GM19463 (cell line): Measurements from ENCODE around the gene RAD51.
A peak's percentile ranks its signal among the peaks of the same experiment; 100 is the strongest.

Source experiments
- ATAC-seq: cut with Tn5 transposase; IDR thresholded peaks from one replicate; pipeline ENCODE4 v1.9.1; 2021; ENCODE audit warnings: mild to moderate bottlenecking, moderate library complexity; ENCODE audit not compliant: unreplicated experiment

RAD51 gene

GRCh38 chr15:40721701-40722100 lies 26.7 kb downstream of the RAD51 start:
- no peak for ATAC-seq

DNA sequence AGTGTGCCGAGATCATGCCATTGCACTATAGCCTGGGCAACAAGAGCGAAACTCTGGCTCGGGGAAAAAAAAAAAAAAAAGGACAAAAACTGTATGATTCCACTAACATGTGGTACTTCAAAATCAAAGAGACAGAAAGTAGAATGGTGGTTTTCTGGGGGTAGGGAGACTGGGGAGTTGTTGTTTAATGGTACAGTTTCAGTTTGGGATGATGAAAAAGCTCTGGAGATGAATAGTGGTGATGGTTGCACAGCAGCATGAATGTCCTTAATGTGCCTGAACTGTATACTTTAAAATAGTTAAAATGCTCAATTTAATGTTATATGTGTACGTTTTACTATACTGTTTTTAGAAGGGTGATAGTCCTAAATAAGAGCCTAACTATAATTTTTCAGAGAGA lies 27.4 kb downstream of the RAD51 start:
- no peak for ATAC-seq

- no peak for ATAC-seq
These were observed 28.0 kb downstream of the RAD51 start for GRCh38 chr15:40722934-40723333.

DNA sequence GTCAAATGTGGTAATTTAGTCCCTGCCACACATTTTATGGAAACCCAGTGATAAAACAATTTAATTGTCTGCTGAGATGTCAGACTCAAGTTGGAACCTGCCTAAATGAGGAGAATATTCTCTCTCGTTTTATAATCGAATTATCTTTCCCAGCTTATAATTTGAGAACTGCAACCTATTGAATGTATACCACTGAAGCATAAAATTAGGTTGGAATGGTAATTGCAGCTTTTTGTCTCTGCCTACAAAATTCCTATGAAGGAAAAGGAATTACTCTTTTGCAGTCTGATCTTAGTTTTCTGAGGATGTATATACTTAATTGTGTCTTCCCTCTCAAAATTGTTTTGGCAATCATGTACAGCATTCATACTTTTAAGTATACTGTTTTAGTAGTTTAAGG lies 28.9 kb downstream of the RAD51 start:
- no peak for ATAC-seq

DNA sequence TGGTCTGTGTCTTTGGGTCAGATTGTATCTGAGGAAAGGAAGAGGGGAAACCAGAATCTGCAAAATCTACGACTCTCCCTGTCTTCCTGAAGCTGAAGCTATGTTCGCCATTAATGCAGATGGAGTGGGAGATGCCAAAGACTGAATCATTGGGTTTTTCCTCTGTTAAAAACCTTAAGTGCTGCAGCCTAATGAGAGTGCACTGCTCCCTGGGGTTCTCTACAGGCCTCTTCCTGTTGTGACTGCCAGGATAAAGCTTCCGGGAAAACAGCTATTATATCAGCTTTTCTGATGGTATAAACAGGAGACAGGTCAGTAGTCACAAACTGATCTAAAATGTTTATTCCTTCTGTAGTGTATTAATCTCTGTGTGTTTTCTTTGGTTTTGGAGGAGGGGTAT lies 36.1 kb downstream of the RAD51 start:
- no peak for ATAC-seq

GRCh38 chr15:40736575-40736974 lies 41.6 kb downstream of the RAD51 start:
- no peak for ATAC-seq

GRCh38 chr15:40737048-40737447 lies 42.1 kb downstream of the RAD51 start:
- no peak for ATAC-seq

- ATAC-seq, result no peak
These were observed 44.1 kb downstream of the RAD51 start for GRCh38 chr15:40739047-40739446.

GRCh38 chr15:40739854-40740253 lies 44.9 kb downstream of the RAD51 start:
- no peak for ATAC-seq

DNA sequence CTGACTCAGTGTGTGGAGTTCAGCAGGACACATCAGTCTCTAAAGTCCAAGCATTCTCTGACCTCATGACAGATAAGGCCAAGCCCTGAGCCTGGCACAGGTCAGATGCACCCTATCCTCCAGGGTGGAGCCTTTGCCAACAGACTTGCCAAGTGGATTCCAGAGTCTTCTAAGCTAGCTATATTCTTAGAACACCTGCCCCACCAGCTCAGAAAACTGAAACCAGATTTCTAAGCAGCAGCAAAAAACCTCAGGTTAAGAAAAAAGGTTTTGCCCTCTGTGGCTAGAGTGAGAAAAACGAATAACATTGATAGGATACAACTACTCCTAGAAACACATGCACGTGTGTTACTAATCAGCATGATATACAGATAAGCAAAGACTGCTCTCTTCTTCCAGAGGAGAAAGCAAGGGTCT lies 48.5 kb downstream of the RAD51 start:
- no peak for ATAC-seq

GRCh38 chr15:40743921-40744814 lies 49.2 kb downstream of the RAD51 start:
- no peak for ATAC-seq

DNA sequence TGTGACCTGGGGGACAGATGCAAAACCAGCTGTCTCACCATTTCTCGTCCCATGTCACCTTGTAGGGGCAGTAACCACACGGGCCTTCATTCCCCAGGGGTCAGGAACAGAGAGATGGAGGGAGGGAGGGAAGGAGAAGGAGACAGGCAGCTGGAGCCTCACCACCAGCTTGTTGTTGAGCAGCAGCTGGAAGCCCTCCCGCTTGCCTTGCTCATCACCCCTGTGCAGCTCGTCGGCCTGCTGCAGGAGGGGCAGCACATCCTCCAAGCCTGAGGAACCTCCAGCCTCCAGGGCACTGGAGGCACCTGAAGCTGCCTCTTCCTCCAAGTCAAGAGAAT lies 49.8 kb downstream of the RAD51 start:
- ATAC-seq, result no peak

- no peak for ATAC-seq
These were observed 52.0 kb downstream of the RAD51 start for GRCh38 chr15:40746916-40747418.

GRCh38 chr15:40747685-40748631 lies 53.0 kb downstream of the RAD51 start:
- no peak for ATAC-seq

GRCh38 chr15:40749151-40749630 lies 54.2 kb downstream of the RAD51 start:
- ATAC-seq, result no peak

DNA sequence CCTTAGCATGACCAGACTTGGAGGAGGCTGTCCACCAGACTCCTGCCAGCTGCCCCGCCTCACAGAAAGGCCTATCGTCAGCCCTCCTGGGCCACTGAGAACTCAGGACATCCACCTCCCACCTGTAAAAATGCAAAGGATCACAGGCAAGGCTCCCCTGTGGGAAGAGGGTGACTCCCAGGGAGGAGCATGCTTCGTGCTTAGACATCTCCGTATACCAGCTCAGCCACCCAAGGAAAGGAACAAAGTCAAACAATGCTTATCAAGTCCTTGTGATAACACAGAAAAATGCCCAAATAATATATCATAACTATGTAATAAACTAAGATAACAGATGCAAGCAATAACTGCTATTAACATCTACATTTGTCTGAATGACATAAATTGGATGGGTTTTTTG lies 55.9 kb downstream of the RAD51 start:
- ATAC-seq, result no peak

DNA sequence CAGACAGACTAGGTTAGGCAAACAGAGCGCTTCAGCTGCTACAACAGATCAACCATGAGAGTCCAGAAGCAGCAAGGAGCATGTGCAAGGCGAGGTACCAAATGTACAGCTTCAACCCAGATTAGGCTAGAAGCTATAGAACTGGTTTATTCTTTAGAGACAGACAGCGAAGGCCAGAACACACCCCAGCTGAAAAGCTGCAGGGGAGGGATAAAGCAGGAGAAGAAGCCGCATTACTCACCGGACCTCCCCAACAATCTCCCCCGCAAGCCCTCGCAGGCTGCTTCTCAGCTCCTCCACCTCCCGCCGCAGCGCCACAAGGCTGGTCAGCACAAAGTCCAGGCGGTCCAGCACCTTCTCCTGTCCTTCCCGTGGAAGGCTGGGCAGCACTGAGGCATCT lies 56.8 kb downstream of the RAD51 start:
- no peak for ATAC-seq

DNA sequence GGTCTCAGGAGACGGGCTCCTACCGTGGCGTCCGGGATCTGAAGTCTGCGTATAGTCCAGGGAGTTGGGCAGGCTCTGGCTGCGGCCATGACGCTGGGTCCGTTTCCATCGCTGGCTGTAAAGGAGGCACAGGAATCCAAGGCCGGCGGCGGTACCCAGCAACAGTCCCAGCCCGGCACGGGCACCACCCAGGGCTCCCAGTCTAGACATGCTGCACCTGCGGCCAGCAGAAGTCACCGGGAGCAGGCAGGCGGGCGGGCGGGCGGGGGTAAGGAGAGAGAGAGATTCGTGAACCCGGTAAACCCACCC lies 59.6 kb downstream of the RAD51 start:
- ATAC-seq, result no peak

DNA sequence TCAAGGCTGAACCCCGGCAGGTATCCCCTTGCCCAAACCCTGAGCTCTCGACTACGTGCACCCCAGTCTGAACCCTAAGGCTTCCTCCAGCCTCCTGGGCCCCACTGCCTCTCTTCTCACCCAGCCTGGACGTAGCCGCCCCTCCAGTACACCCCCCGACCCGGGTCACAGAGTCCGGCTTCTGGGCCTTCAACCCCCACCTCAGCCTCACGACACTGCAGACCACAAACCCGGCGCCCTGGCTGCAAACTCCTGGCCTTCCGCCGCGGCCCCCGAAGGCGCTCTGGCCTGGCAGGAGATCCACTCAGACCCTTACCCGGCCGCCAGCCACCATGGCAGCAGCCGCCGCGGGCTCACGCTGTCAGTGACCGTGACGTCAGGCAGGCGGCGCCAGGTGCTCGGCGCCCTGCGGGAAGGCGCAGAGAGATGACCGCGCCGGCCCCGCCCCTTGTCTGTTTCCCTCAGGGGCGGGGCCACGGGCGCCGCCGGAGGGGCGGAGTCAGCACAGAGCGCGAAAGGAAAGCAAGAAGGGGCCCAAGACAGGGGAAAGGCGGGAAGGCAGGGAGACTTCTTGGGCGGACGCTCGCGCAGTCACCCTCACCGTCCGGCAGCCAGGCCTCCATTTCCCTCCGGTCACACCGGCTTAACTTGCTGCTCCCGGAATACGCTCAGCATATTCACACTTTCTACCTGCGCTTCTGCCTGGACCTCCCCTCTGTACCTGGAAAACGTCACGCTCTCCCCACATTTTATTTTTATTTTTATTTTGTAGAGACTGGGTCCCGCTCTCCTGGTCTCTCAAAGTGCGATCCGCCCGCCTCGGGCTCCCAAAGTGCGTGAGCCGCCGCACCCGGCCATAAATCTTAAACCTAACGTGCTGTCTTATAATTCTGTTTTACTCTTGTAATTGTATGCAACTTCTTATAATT lies 60.2 kb downstream of the RAD51 start, which contains the start of gene RMDN3:
Gene RMDN3 (minus strand): TSS at position 372 of the 929 bp plus-strand sequence. CDS start 471 bp downstream, outside the sequence.
- peak; percentile 85 for ATAC-seq

GRCh38 chr15:40755812-40756208 lies 60.8 kb downstream of the RAD51 start:
- ATAC-seq, result no peak
